C4-2B (cell line): ENCODE results near the gene GGA3.

Source experiments
- CTCF ChIP-seq: fragments of 450-650 bp; conservative IDR thresholded peaks from 2 replicates; pipeline ENCODE4 v1.5.1; 2017; ENCODE audit warnings: mild to moderate bottlenecking
- ZFX ChIP-seq: fragments of 450-650 bp; IDR thresholded peaks from 2 replicates; pipeline ENCODE4 v1.6.1; 2017

GRCh38 chr17:75288359-75288758, 27.0 kb upstream of the GGA3 start:
- TF ChIP-seq CTCF, result no peak
- TF ChIP-seq ZFX, result no peak
